Motor neuron (in vitro differentiated cells): ENCODE results near the gene GTF2A1L. TPM values are rescaled to one million over a fixed set of nuclear protein-coding genes. Genes with fewer than 3 reads are reported as not detected.
A peak's percentile ranks its signal among the peaks of the same experiment; 100 is the strongest.

Source experiments
- ATAC-seq, 8 experiments: fragments of 200-7000 bp; cut with Tn5 transposase; replicated peaks in 6 of 8; 2 replicates each; pipeline ENCODE4 v1.8.0; 2021; ENCODE audit warnings: mild to moderate bottlenecking in 8 of 8, moderate library complexity in 8 of 8
- H3K27ac ChIP-seq, 2 donors: fragments of 250-450 bp; sonication (Bioruptor Pico); 2 replicates each; pipeline ENCODE4 v1.9.0; 2021; ENCODE audit warnings: antibody characterized with exemption in 2 of 2, mild to moderate bottlenecking in 2 of 2, moderate library complexity in 1 of 2
- H3K4me1 ChIP-seq, 2 donors: fragments of 250-450 bp; sonication (Bioruptor Pico); replicated peaks in 1 of 2; 2 replicates each; pipeline ENCODE4 v1.6.1; 2021; ENCODE audit warnings: antibody characterized with exemption in 2 of 2, mild to moderate bottlenecking in 2 of 2, moderate library complexity in 1 of 2
- H3K4me3 ChIP-seq, 5 donors: fragments of 250-450 bp; sonication (Bioruptor Pico); 2 replicates each; pipeline ENCODE4 v1.9.0; 2021; ENCODE audit warnings: antibody characterized with exemption in 5 of 5, mild to moderate bottlenecking in 5 of 5, moderate library complexity in 4 of 5
- WGBS, 10 experiments: fragments of 450-650 bp; shearing (Covaris generic); methylation state at CpG; one replicate each; pipeline ENCODE4 v1.0.0; 2022; 5-methylcytosine and 5-hydroxymethylcytosine counted together
- in situ Hi-C, 9 experiments: fragments of 400-800 bp; cut with MboI; loops; one replicate each; pipeline ENCODE4 v1.15.0; 2021; ENCODE audit warnings: low sequenced_read_pairs in 9 of 9, low pct_unique_long_range_greater_than_20kb in 2 of 9; ENCODE audit not compliant: unreplicated experiment in 9 of 9
- total RNA-seq, 8 experiments: library from RNA; unstranded; fragments of 300-600 nt; gene quantifications; 2 replicates each; pipeline versions ENCODE4 v1.2.3 to v1.2.4, GENCODE V29; 2022

GTF2A1L gene
- total RNA-seq, 8 experiments from 2014 or later: 0.54 to 19.0 (median 0.99) TPM

DNA sequence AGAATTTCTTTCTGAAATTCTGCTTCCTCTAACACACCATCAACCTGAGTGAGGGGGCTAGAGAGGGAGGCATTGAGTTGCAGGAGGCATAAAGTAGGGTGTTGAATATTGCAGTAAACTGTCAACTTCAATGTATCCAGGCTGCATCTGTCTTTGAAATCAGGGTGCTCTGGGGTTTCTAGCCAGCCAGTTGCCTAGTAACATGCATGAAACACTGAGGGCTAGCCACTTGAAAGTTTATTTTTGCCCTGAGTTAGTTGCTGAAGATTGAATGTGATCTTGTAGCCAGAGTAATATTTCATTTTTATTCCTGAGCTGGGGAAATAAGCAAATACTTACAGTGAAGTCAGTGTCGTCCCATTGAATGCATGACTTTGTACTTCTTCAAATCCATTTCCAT lies 96.0 kb downstream of the GTF2A1L start:
- Histone ChIP-seq H3K4me1 (peaks cover 24 to 38% of the 10 kb centered on the region in 2 donors), H3K27ac (no peak overlapping the region), H3K4me3 (no peak overlapping the region)
- 22 to 50% (median 41%) methylated on average over 1 of the region's 1 CpG; no CpG with 5 or more reads in 4 of the 10 experiments for WGBS, 10 experiments
- ATAC-seq: peak in 5 of 8 experiments; percentile 52 to 81 (median 61)
- in situ Hi-C loops: no loop called here

DNA sequence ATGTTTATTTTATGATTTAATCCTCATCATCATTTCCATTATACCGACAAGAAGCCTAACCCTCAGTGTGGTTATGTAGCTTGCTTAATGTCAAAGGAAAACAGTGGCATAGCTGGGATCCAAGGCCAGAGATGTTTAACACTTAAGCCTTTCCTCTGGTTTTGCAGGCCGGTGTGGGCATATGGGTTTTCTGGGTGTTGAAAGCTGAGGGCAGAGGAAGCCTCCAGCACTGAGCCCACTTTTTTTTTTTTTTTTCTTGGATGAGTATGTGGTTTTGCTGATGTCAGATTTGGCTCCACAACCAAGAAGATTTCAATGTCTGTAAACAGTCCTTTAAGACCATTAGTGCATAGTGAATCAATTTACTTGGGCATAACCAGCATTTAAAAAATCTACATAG lies 96.6 kb downstream of the GTF2A1L start:
- 0 to 75% (median 28%) methylated on average over 1 to 2 of the region's 2 CpGs; no CpG with 5 or more reads in 2 of the 10 experiments for WGBS, 10 experiments
- Histone ChIP-seq H3K4me3 (no peak overlapping the region), H3K4me1 (peaks cover 22 to 35% of the 10 kb centered on the region in 2 donors), H3K27ac (no peak overlapping the region)
- peak in 3 of 8 experiments; percentile 6 to 34 (median 10) for ATAC-seq
- in situ Hi-C loops: no loop called here

GRCh38 chr2:48715042-48715899 lies 97.6 kb downstream of the GTF2A1L start:
- in situ Hi-C loops: no loop called here
- Histone ChIP-seq H3K4me3 (no peak overlapping the region), H3K27ac (no peak overlapping the region), H3K4me1 (peaks cover 21 to 34% of the 10 kb centered on the region in 2 donors)
- ATAC-seq: peak in 3 of 8 experiments; percentile 57 to 83 (median 75)
- WGBS, 10 experiments: 50 to 100% (median 64%) methylated on average over 1 to 7 of the region's 7 CpGs; no CpG with 5 or more reads in 1 of the 10 experiments

- in situ Hi-C loops: no loop called here
- Histone ChIP-seq H3K27ac (no peak overlapping the region), H3K4me1 (peaks cover 20 to 34% of the 10 kb centered on the region in 2 donors), H3K4me3 (no peak overlapping the region)
- 60 to 100% (median 79%) methylated on average over 1 of the region's 1 CpG; no CpG with 5 or more reads in 6 of the 10 experiments for WGBS, 10 experiments
- no peak for ATAC-seq
Measured at GRCh38 chr2:48715956-48716355, 98.3 kb downstream of the GTF2A1L start.

DNA sequence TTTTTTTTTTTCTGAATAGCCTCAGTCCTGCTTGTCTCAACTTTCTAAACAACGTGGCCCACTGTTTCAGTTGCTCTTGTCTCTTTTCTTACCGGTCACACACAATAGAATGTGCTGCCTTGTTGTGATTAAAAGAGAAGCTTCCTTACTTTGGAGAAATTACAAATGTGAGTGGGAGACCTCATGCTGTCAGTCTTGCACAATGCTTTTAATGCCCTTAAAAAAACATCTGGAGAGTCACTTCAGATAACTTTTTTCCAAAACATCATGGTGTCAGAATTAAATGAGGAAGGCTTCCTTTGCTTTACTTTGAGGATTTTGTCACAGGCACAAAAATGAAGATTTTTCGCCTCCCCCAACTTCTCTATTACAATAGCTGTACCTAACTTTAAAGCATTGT lies 100.2 kb downstream of the GTF2A1L start:
- 4 to 57% (median 23%) methylated on average over 1 to 3 of the region's 3 CpGs for WGBS, 10 experiments
- Histone ChIP-seq H3K4me1 (peaks cover 20 to 34% of the 10 kb centered on the region in 2 donors), H3K27ac (no peak overlapping the region), H3K4me3 (no peak overlapping the region)
- in situ Hi-C loops: no loop called here
- ATAC-seq: no peak

DNA sequence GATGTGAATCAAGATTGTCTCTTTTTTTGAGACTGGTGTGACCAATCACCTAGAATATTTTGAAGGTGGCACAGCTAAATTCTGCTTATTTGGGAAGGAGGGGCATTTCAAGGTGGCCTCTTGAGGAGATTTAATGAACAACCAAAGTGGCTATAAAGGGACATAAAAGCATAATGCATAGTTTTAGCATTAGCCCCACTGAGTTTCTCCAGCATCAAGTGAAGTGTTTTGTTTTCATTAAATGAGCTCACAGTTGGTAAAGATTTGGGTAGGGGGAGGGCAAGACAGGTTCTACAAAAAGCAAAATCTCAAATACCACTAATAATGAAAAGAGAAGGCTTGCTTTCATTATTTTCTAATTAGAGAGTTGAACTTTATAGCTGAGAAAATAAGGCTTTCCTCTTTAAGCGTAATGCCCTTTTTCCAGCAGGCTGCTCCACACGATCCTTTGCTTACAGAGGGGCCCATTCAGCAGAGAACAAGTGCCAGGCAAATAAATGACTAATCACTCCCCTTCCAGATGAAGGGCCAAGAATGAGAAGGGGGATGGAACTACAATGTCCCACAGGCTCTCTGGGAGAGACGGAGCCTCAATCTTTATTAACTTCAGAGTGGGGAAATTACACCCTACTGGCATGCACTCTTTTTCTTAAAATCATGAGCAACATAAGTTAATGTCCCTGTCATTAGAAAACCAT lies 102.0 kb downstream of the GTF2A1L start:
- H3K4me3 ChIP-seq: no peak overlapping the region
- H3K27ac ChIP-seq: no peak overlapping the region
- peak in 5 of 8 experiments; percentile 77 to 99 (median 83) for ATAC-seq
- in situ Hi-C loops: no loop called here
- peaks cover 9 to 21% of the 10 kb centered on the region in 2 donors for H3K4me1 ChIP-seq
- 11 to 54% (median 25%) methylated on average over 1 to 3 of the region's 3 CpGs; no CpG with 5 or more reads in 1 of the 10 experiments for WGBS, 10 experiments

DNA sequence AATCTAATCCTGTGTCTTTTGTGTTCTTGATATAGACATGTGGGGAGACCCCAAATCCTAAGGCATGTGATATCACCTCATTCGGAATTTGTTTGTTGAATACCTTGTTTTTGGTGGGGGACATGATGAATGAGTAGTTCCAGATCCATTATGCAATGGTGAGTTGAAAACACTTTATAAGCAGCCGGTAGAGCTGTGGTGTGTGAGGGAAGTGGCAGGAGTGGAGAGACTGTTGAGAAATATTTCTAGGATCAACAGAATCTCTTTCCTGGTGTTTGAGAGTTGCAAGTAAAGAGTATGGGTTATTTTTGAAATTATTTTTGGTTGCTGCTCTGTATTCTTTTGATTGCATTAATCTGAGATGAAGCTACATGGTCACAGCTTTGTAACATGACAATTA lies 103.5 kb downstream of the GTF2A1L start:
- 55 to 100% (median 93%) methylated on average over 1 to 2 of the region's 2 CpGs; no CpG with 5 or more reads in 2 of the 10 experiments for WGBS, 10 experiments
- Histone ChIP-seq H3K4me3 (no peak overlapping the region), H3K4me1 (peaks cover 11 to 15% of the 10 kb centered on the region in 2 donors), H3K27ac (no peak overlapping the region)
- in situ Hi-C loops: no loop called here
- no peak for ATAC-seq

GRCh38 chr2:48722391-48722790 lies 104.7 kb downstream of the GTF2A1L start:
- no peak overlapping the region for H3K4me3 ChIP-seq
- WGBS, 10 experiments: 86 to 100% (median 96%) methylated on average over 1 of the region's 1 CpG; no CpG with 5 or more reads in 6 of the 10 experiments
- H3K27ac ChIP-seq: no peak overlapping the region
- in situ Hi-C loops: no loop called here
- no peak for ATAC-seq
- peaks cover 11 to 15% of the 10 kb centered on the region in 2 donors for H3K4me1 ChIP-seq

- in situ Hi-C loops: no loop called here
- H3K4me3 ChIP-seq: no peak overlapping the region
- H3K27ac ChIP-seq: no peak overlapping the region
- H3K4me1 ChIP-seq: peaks cover 12 to 14% of the 10 kb centered on the region in 2 donors
- peak in 2 of 8 experiments; percentile 82 to 89 for ATAC-seq
Measured at GRCh38 chr2:48723129-48723528, 105.5 kb downstream of the GTF2A1L start.

DNA sequence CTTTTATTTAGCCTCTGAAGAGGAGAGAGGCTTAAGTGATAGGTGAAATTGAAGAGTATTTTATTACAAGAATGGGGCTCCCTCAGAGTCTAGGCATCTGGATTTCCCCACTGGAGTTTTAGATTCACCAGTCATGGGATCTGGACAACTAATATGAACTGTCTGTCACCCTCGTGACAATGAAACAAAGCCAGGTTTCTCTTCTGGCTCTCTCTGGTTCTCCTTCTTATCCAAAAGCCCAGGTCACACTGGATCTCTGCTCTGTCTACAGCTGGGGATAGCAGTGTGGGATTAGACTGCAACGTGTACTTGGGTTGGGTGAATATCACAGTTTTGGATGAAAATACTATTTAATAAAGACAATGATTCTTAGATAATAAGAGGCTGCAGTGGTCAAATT lies 106.6 kb downstream of the GTF2A1L start:
- H3K4me3 ChIP-seq: no peak overlapping the region
- 25 to 100% (median 80%) methylated on average over 1 to 2 of the region's 2 CpGs; no CpG with 5 or more reads in 3 of the 10 experiments for WGBS, 10 experiments
- ATAC-seq: no peak
- no peak overlapping the region for H3K27ac ChIP-seq
- peaks cover 18 to 26% of the 10 kb centered on the region in 2 donors for H3K4me1 ChIP-seq
- in situ Hi-C loops: no loop called here

DNA sequence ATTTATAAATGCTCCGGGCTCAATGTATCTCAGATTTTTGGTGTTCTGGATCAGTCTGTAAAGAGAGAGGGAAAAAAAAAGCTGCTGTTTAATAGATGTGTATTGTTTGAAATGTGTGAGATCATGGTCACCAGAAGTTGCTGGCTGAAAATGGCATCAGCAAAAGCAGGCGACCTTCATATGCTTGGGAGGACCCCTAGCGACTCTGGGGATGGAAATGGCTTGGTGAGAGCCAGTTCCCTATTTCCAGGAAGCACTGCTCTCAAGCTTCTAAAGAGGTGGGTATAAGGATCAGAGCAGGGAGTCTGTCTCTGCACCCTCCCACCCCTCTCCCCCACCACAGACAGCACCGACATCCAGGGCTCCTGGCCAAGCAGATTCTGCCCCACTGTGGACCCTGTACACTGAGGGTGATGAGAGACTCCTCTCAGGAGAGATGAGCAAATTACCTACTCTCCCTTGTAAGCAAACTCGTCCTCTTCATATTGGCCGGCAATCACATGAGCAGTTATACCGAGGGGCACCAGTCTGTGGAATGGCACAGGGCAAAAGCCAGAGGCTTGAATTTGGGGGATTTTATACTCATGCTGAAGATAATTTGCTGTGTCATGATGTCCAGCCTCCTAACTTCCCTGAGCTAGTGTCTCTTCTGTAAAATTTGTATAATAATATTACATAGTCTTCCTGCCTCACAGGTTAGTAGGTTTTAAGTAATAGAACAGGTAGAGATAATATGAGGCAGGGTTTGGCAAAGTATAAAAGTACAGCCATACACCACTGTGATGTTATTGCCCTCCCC lies 108.2 kb downstream of the GTF2A1L start:
- peaks cover 14 to 33% of the 10 kb centered on the region in 2 donors for H3K4me1 ChIP-seq
- H3K4me3 ChIP-seq: no peak overlapping the region
- 75 to 100% (median 100%) methylated on average over 1 to 4 of the region's 7 CpGs; no CpG with 5 or more reads in 7 of the 10 experiments for WGBS, 10 experiments
- H3K27ac ChIP-seq: no peak overlapping the region
- in situ Hi-C loops: loop anchor here in 1 of 9 experiments (25.0 kb wide), 1 partner anchor 114 kb away; the partner anchor contains the start of gene GTF2A1L
- ATAC-seq: peak in 2 of 8 experiments; percentile 37 to 48

- Histone ChIP-seq H3K4me1 (peaks cover 16 to 49% of the 10 kb centered on the region in 2 donors), H3K27ac (no peak overlapping the region), H3K4me3 (no peak overlapping the region)
- ATAC-seq: peak in 4 of 8 experiments; percentile 26 to 53 (median 31)
- in situ Hi-C loops: loop anchor here in 1 of 9 experiments (25.0 kb wide), 1 partner anchor 115 kb away; the partner anchor contains the start of gene GTF2A1L
- 0 to 100% (median 66%) methylated on average over 1 to 2 of the region's 2 CpGs; no CpG with 5 or more reads in 2 of the 10 experiments for WGBS, 10 experiments
Measured at GRCh38 chr2:48727560-48727959, 109.9 kb downstream of the GTF2A1L start.
